WERI-Rb-1 (cell line): ENCODE data around the gene FAM24A.
"Not testable (repeated sequence)": the region's sequence is repeated elsewhere in the genome, so short reads cannot be mapped to it uniquely, and the experiment has no call there.

Experiments
- DNase-seq: peaks from one replicate; pipeline ENCODE4 v3.0.0-alpha.2; 2020
- H3K27ac ChIP-seq: fragments of 250-450 bp; sonication (Bioruptor Pico); 2 replicates; pipeline ENCODE4 v1.5.1; 2020; ENCODE audit warnings: mild to moderate bottlenecking, moderate library complexity
- H3K27me3 ChIP-seq: fragments of 250-450 bp; sonication (Bioruptor Pico); 2 replicates; pipeline ENCODE4 v1.5.1; 2021; ENCODE audit warnings: mild to moderate bottlenecking, low read depth, moderate library complexity; ENCODE audit not compliant: insufficient read depth, severe bottlenecking
- H3K36me3 ChIP-seq: fragments of 250-450 bp; sonication (Bioruptor Pico); 2 replicates; pipeline ENCODE4 v1.5.1; 2020; ENCODE audit warnings: mild to moderate bottlenecking, moderate library complexity
- H3K4me3 ChIP-seq: 2 replicates; pipeline ENCODE4 v1.5.1; 2011; ENCODE audit warnings: low read depth, mild to moderate bottlenecking, control low read depth, low read length
- H3K9me3 ChIP-seq: fragments of 250-450 bp; sonication (Bioruptor Pico); 2 replicates; pipeline ENCODE4 v1.5.1; 2021; ENCODE audit warnings: mild to moderate bottlenecking, moderate library complexity; ENCODE audit not compliant: severe bottlenecking
- TF ChIP-seq, protein P1 (sequence below): IDR thresholded peaks from 2 replicates; pipeline ENCODE4 v1.5.1; 2011; ENCODE audit warnings: low read depth, mild to moderate bottlenecking, control low read depth, inconsistent platforms, low read length

The FAM24A gene

DNA sequence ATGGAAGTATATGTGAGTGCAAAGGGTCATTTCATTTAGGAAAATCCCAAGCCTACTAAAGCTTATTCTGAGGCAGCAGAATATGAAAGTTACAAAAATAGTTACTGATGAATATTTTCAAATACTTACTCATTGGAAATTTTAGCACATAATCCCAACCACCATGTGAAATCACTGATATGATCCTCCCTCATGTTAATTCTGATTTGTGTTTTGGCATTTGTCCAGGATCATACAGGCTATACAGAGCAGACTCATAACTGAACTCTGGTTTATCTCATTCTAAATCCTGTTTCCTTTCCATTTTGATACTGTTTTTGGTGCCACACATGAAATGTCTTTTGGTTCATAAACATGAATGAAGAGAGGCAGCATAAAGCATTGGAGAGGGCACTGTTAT lies 27.6 kb upstream of the FAM24A start:
- DNase-seq: no peak

DNA sequence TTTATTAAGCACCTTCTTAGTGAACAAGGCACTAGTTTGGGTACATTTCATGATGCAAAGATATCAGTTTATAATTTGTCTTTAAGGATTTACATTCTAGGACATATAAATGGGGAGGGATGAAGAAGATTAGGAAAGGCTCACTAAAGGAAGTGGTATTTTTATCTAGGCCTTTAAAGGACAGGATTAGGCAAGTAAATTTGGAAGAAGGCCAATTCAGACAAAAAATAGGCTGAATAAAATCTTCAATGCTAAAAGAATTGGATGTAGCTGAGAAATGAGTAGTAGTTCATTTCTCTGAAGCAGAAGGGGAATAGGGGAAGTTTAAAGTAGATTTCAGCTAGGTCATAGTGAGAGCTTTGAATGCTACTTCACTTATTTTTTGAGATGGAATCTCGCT lies 26.2 kb upstream of the FAM24A start:
- no peak overlapping the region for H3K27ac ChIP-seq
- no peak for DNase-seq
- TF ChIP-seq, protein P1, sequence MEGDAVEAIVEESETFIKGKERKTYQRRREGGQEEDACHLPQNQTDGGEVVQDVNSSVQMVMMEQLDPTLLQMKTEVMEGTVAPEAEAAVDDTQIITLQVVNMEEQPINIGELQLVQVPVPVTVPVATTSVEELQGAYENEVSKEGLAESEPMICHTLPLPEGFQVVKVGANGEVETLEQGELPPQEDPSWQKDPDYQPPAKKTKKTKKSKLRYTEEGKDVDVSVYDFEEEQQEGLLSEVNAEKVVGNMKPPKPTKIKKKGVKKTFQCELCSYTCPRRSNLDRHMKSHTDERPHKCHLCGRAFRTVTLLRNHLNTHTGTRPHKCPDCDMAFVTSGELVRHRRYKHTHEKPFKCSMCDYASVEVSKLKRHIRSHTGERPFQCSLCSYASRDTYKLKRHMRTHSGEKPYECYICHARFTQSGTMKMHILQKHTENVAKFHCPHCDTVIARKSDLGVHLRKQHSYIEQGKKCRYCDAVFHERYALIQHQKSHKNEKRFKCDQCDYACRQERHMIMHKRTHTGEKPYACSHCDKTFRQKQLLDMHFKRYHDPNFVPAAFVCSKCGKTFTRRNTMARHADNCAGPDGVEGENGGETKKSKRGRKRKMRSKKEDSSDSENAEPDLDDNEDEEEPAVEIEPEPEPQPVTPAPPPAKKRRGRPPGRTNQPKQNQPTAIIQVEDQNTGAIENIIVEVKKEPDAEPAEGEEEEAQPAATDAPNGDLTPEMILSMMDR: no peak
- H3K27me3 ChIP-seq: no peaks in the 10 kb centered on the region
- no peak overlapping the region for H3K4me3 ChIP-seq
- H3K9me3 ChIP-seq: no peaks in the 10 kb centered on the region
- no peaks in the 10 kb centered on the region for H3K36me3 ChIP-seq

More for the DNA sequence above, 27.6 kb upstream of the FAM24A start:
- Histone ChIP-seq H3K4me3 (no peak overlapping the region), H3K9me3 (no peaks in the 10 kb centered on the region), H3K36me3 (no peaks in the 10 kb centered on the region), H3K27me3 (no peaks in the 10 kb centered on the region), H3K27ac (no peak overlapping the region)
- TF ChIP-seq, protein P1: no peak

DNA sequence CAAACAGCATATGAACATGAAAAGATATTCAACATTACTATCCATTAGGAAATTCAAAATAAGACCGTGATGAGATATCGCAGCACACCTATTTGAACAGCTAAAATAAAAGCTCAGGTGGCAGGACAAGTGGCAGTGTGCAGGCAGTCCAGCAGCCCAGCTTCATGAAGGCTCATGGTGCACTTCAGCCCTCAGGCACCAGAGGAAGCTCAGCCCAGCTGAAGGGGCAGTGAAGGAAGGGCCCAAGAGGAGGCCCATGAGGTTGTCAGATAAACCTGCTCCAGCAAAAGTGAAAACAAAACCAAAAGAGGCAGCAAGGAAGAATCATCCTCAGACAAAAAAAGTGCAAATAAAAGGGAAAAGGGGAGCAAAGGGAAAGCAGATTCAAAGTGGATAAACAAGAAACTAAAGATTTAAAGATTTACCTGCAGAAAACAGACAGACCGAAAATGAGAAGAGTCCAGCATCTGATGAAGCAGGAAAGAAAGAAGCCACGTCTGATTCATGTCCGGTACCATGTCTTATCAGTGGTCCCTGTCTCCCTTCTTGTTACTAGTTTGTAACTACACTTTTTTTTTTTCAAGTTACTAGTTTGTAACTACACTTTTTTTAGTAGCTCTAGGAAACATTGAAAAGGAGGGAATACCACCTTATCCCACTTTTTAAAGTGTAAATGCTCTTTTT lies 16.0 kb upstream of the FAM24A start:
- no peak overlapping the region for H3K4me3 ChIP-seq
- no peaks in the 10 kb centered on the region for H3K27me3 ChIP-seq
- H3K27ac ChIP-seq: no peak overlapping the region
- no peaks in the 10 kb centered on the region for H3K9me3 ChIP-seq
- H3K36me3 ChIP-seq: no peaks in the 10 kb centered on the region
- no peak for DNase-seq
- TF ChIP-seq, protein P1: no peak

DNA sequence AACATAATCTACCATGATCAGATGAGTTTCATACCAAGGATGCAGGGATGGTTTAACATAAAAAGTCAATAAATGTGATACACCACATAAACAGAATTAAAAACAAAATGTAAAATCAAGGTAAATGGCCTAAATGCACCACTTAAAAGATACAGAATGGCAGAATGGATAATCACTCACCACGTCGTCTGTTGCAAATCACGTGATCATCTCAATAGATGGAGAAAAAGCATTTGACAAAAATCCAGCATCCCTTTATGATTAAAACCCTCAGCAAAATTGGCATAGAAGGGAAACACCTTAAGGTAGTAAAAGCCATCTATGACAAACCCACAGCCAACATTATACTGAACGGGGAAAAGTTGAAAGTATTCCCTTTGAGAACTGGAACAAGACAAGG lies 6.5 kb upstream of the FAM24A start:
- not testable (repeated sequence) for DNase-seq, H3K9me3 ChIP-seq

DNA sequence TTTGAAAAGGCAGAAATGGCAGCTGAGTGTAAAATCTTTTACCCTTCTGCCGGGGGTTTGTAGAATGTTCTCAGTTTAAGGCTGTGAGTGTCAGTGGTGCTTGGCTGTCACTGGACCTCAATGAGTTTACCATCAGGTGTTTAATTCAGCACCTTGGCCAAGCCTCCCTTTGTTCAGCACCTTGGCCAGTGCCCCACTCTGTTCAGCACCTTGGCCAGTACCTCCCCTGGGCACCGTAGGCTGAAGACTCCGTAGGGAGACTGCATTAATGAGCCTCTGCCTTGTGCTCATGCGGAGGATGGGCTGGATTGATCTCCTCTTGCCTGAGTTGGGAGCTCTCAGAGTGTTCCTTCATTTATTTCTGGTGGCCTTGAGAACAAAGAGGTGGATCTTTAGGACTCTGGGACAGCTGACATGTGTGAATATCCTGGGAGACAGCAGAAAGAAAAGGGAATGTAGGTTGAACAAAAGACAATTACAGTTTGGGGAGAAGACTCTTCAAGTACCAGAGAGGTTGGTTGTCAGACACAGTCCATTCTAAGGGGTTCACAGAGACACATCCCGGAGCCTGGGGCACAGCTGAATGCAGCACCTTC lies 1.6 kb downstream of the FAM24A start:
- DNase-seq: no peak
- H3K9me3 ChIP-seq: no peaks in the 10 kb centered on the region
- TF ChIP-seq, protein P1: no peak
- H3K4me3 ChIP-seq: no peak overlapping the region
- H3K27ac ChIP-seq: no peak overlapping the region
- H3K27me3 ChIP-seq: no peaks in the 10 kb centered on the region
- no peaks in the 10 kb centered on the region for H3K36me3 ChIP-seq

More for the DNA sequence above, 6.5 kb upstream of the FAM24A start:
- not testable (repeated sequence) for H3K27ac ChIP-seq, H3K36me3 ChIP-seq, H3K27me3 ChIP-seq, H3K4me3 ChIP-seq

DNA sequence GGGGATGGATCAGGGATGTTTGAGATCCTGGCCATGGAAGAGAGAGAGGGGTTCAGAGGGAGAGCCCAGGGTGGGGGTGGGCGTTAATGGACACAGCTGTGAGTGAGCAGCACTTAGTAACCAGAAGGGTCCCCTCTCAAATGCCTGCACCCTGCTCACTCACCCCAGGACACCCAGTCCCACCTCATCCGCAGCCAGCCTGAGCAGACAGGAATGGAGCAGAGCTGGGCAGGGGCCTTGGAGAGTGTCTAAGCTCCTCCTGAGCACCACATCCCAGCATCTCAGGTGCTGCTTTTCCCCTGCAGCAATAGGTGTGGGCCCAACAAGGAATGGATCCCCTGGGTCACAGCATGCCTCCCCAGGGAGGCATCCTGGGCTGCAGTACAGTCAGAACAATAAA lies 5.3 kb downstream of the FAM24A start:
- TF ChIP-seq, protein P1: no peak
- Histone ChIP-seq H3K9me3 (peaks cover 4% of the 10 kb centered on the region), H3K36me3 (no peaks in the 10 kb centered on the region), H3K27me3 (no peaks in the 10 kb centered on the region), H3K27ac (no peak overlapping the region), H3K4me3 (no peak overlapping the region)
- DNase-seq: no peak
